ENCODE measurements around the gene ST6GALNAC2.

Gene ST6GALNAC2

DNA sequence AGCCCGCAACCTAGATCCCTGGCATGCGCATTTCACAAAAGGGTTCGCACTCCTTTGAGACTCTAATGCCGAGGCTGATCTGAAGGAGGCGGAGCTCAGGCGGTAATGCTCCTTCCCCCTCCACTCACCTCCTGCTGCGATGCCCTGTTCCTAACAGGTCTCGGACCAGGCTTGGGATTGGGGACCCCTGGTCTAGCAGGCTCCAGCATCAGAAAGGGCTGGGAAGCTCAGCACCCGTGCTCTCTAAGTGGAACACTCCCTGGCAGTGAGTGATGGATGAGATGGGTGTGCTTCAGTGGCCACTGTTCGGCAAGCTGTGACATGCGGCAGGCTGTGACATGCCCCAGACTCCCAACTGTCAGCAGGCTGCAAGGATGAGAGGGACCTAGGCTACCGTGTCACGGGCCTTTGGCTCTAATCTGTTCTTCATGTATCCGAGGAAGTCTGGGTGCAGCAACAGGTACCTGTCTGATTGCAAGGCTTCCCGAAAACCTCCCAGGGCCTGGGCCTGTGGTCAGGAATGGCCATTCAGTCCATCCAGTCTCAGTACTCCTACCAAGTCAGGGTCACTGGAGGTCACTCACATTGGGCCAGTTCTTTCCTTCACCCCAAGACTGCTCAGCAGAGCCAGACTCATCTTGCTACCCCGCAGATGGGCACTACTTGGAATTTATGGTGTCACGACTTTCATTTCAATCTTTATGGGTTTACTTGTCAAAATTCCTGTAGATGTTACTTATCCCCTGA lies 1.3 kb upstream of the ST6GALNAC2 start:
- TF ChIP-seq, protein P1, sequence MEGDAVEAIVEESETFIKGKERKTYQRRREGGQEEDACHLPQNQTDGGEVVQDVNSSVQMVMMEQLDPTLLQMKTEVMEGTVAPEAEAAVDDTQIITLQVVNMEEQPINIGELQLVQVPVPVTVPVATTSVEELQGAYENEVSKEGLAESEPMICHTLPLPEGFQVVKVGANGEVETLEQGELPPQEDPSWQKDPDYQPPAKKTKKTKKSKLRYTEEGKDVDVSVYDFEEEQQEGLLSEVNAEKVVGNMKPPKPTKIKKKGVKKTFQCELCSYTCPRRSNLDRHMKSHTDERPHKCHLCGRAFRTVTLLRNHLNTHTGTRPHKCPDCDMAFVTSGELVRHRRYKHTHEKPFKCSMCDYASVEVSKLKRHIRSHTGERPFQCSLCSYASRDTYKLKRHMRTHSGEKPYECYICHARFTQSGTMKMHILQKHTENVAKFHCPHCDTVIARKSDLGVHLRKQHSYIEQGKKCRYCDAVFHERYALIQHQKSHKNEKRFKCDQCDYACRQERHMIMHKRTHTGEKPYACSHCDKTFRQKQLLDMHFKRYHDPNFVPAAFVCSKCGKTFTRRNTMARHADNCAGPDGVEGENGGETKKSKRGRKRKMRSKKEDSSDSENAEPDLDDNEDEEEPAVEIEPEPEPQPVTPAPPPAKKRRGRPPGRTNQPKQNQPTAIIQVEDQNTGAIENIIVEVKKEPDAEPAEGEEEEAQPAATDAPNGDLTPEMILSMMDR (IDR thresholded peaks at IDR 0.05; ENCODE audit: insufficient read depth, low read depth, low read length, missing control alignments), result no peak
- H3K4me3 ChIP-seq (ENCODE audit: low read depth, low read length), result no peak overlapping the region
- DNase-seq (ENCODE audit: low read depth), result peak; percentile 47

DNA sequence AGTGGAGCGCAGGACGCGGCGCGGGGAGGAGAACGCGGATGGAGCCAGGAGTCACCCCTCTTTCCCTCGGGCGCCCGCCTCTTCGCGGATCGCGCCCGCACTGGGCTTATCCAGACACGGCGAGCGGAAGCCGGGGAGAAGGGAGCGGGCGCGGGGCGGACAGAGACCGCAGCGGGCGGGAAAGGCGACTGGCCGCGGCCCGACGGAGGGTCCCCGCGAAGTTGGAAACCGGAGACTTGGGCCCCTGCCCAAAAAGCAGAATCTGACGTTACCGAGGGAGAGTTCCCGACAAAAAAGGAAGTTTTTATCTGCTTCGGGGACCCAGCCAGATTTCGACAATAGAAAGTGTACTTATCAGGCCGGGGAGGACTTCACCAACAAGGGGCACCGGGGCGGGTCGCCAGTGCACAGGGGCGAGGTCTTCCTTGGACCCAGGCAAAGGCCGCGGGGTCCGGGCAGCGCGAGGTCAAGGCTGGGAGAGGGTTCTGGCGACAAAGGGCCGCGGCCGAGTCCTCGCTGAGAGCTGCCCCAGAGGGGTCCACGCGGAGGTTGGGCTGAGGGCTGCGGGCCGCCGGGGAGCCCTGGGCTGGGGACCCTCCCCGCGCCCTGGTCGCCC lies 519 bp downstream of the ST6GALNAC2 start:
- no peak for DNase-seq (ENCODE audit: low read depth)
- peak overlapping the region; percentile 51 for H3K4me3 ChIP-seq (ENCODE audit: low read depth, low read length)
- TF ChIP-seq, protein P1 (IDR thresholded peaks at IDR 0.05; ENCODE audit: insufficient read depth, low read depth, low read length, missing control alignments), result no peak

DNA sequence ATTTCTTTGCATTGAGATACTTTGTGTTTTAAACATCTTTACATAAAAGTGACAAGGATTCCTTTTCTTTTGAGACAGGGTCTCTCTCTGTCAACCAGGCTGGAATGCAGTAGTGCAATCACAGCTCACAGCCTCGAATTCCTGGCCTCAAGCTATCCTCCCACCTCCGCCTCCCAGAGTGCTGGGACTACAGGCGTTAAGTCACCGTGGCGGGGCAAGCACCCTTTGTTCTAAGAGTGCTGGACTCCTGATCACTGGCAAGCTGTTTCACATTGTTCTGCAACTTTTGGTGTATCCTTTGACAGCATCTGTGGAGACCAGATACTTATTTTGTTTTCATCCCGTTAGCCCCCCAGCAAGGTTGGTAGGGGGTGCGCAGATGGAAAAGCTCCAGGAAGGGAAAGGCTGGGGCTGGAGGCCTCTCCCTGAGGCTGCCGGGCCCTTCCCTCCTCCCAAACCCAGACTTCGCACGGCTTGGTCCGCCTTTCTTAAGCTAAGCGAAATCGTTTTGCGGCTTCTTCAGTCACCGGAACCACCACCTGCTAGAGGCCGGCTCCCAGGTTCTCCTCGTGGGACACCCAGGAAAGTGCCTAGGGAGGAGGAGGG lies 1.1 kb downstream of the ST6GALNAC2 start:
- DNase-seq (ENCODE audit: low read depth), result no peak
- peak overlapping the region; percentile 51; the same call in 1 of the 2 replicates for H3K4me3 ChIP-seq (ENCODE audit: low read depth, low read length)
- TF ChIP-seq, protein P1 (IDR thresholded peaks at IDR 0.05; ENCODE audit: insufficient read depth, low read depth, low read length, missing control alignments), result no peak

DNA sequence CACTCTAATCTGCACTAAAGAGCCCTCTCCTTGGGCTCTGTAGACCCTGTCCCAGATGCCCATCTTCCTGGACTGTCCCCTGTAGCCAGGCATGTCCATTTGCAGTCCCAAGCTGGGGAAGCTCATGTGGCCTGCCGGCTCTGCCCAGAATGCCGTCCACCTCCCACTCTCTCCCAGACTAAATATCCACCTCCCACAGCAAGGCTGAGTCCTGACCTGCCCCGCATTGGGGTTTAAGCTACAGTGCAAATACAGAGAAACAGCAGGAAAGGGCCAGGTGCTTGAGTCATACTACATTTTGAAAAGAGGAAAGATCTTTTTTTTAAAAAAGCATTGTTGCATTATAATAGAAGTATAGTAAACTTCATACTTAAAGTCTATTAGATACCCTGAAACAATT lies 3.0 kb downstream of the ST6GALNAC2 start:
- no peak for DNase-seq (ENCODE audit: low read depth)
- no peak overlapping the region for H3K4me3 ChIP-seq (ENCODE audit: low read depth, low read length)
- TF ChIP-seq, protein P1 (IDR thresholded peaks at IDR 0.05; ENCODE audit: insufficient read depth, low read depth, low read length, missing control alignments), result no peak

DNA sequence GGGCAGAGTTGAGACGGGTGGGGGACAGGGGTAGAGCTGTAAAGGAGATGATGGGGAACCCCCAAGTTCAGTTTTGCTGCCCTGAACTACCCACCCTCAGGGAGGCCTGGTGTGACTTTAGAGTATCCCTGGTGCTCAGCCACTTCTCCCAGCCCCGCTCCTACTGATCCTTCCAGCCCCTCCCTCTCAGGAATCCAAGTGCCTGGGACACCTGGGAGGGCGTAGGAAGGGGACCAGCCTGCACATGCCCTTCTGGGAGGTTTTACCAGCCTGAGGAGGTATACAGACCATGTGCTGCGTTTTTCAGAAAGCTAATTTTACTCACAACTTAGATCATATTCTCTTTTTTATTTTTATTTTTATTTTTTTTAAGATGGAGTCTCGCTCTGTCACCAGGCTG lies 4.1 kb downstream of the ST6GALNAC2 start:
- TF ChIP-seq, protein P1 (IDR thresholded peaks at IDR 0.05; ENCODE audit: insufficient read depth, low read depth, low read length, missing control alignments), result no peak
- no peak overlapping the region for H3K4me3 ChIP-seq (ENCODE audit: low read depth, low read length)
- no peak for DNase-seq (ENCODE audit: low read depth)

DNA sequence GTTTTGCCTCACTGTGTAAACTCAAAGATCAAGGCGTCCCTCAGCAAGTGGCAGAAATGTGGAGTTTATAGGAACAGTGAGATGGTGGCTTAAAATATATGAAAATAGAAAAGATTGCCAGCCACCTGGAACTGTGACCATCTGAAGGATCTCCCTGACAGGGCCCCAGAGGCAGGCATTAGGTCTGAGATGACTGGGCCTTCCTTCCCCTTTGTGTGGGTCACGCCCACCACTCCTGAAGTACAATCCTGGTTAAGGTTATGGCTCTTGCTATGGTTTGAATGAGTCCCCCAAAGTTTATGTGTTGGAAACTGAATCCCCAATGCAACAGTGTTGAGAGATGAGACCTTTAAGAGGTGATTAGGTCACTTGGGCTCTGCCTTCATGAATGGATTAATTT lies 6.4 kb downstream of the ST6GALNAC2 start:
- H3K4me3 ChIP-seq (ENCODE audit: low read depth, low read length), result no peak overlapping the region
- TF ChIP-seq, protein P1 (IDR thresholded peaks at IDR 0.05; ENCODE audit: insufficient read depth, low read depth, low read length, missing control alignments), result no peak
- peak; percentile 45 for DNase-seq (ENCODE audit: low read depth)

All from GM12865 (cell line).